Uterus (tissue), 2 donors: ENCODE measurements around the gene IFI35.

Source experiments
- POLR2A ChIP-seq, 2 donors: fragments of 450-650 bp; IDR thresholded peaks; one replicate each; pipeline ENCODE4 v1.6.1; 2016; ENCODE audit warnings: antibody characterized with exemption in 2 of 2, mild to moderate bottlenecking in 1 of 2, moderate library complexity in 1 of 2
- TF ChIP-seq, protein P1 (sequence below), 4 experiments: fragments of 200-600 bp in 2 of 4; fragments of 450-650 bp in 2 of 4; sonication (generic) in 2 of 4; IDR thresholded peaks; one replicate each; pipeline ENCODE4 v1.5.1; 2016 to 2019; ENCODE audit warnings: antibody characterized with exemption in 4 of 4, mild to moderate bottlenecking in 2 of 4, moderate library complexity in 1 of 4

- TF ChIP-seq, protein P1, sequence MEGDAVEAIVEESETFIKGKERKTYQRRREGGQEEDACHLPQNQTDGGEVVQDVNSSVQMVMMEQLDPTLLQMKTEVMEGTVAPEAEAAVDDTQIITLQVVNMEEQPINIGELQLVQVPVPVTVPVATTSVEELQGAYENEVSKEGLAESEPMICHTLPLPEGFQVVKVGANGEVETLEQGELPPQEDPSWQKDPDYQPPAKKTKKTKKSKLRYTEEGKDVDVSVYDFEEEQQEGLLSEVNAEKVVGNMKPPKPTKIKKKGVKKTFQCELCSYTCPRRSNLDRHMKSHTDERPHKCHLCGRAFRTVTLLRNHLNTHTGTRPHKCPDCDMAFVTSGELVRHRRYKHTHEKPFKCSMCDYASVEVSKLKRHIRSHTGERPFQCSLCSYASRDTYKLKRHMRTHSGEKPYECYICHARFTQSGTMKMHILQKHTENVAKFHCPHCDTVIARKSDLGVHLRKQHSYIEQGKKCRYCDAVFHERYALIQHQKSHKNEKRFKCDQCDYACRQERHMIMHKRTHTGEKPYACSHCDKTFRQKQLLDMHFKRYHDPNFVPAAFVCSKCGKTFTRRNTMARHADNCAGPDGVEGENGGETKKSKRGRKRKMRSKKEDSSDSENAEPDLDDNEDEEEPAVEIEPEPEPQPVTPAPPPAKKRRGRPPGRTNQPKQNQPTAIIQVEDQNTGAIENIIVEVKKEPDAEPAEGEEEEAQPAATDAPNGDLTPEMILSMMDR (IDR thresholded peaks at IDR 0.05): no peak
- TF ChIP-seq POLR2A (IDR thresholded peaks at IDR 0.05): no peak
Observed at GRCh38 chr17:43042025-43042628, 35.5 kb downstream of the IFI35 start.
